Esophagus (tissue), 2 donors: ENCODE results near the gene EEF1A2. TPM values are rescaled to one million over a fixed set of nuclear protein-coding genes. Genes with fewer than 3 reads are reported as not detected.

Experiments
- H3K27ac ChIP-seq, 2 donors: one replicate each; pipeline ENCODE4 v1.5.1; 2013; ENCODE audit warnings: low read depth in 2 of 2, mild to moderate bottlenecking in 2 of 2, inconsistent platforms in 1 of 2, low read length in 1 of 2, moderate library complexity in 1 of 2
- H3K27me3 ChIP-seq, 2 donors: one replicate each; pipeline ENCODE4 v1.6.1; 2013; ENCODE audit warnings: low read length in 2 of 2, control low read depth in 1 of 2, mild to moderate bottlenecking in 1 of 2; ENCODE audit not compliant: insufficient read depth in 2 of 2, control insufficient read depth in 1 of 2
- H3K36me3 ChIP-seq, 2 donors: one replicate each; pipeline ENCODE4 v1.6.1; 2013; ENCODE audit warnings: low read length in 1 of 2; ENCODE audit not compliant: control insufficient read depth in 2 of 2, insufficient read depth in 2 of 2
- H3K4me1 ChIP-seq, 2 donors: one replicate each; pipeline ENCODE4 v1.6.1; 2013; ENCODE audit warnings: low read length in 1 of 2; ENCODE audit not compliant: control insufficient read depth in 2 of 2, insufficient read depth in 2 of 2
- H3K4me3 ChIP-seq, 2 donors: one replicate each; pipeline ENCODE4 v1.5.1; 2013; ENCODE audit warnings: low read length in 2 of 2, mild to moderate bottlenecking in 2 of 2, low read depth in 1 of 2, moderate library complexity in 1 of 2
- H3K9me3 ChIP-seq, 2 donors: one replicate each; pipeline ENCODE4 v1.6.1; 2013; ENCODE audit warnings: mild to moderate bottlenecking in 2 of 2, low read depth in 1 of 2, low read length in 1 of 2, moderate library complexity in 1 of 2; ENCODE audit not compliant: control insufficient read depth in 2 of 2, insufficient read depth in 1 of 2
- WGBS, 2 donors: extraction: QIAGEN DNeasy Blood & Tissue Kit; methylation state at CpG; one replicate each; pipeline ENCODE4 v1.1.7; 2013; 5-methylcytosine and 5-hydroxymethylcytosine counted together
- polyA plus RNA-seq, 2 donors: library from polyadenylated mRNA; stranded (reverse); fragments of 200-250 nt; gene quantifications; one replicate each; pipeline ENCODE4 v1.2.3, GENCODE V29; 2013
- donor health status: healthy with polysubstance abuse.
- donor health status: Bipolar disorder and iron deficiency.

The EEF1A2 gene
- polyA plus RNA-seq, 2 donors, result 0.86 to 7.3 TPM

DNA sequence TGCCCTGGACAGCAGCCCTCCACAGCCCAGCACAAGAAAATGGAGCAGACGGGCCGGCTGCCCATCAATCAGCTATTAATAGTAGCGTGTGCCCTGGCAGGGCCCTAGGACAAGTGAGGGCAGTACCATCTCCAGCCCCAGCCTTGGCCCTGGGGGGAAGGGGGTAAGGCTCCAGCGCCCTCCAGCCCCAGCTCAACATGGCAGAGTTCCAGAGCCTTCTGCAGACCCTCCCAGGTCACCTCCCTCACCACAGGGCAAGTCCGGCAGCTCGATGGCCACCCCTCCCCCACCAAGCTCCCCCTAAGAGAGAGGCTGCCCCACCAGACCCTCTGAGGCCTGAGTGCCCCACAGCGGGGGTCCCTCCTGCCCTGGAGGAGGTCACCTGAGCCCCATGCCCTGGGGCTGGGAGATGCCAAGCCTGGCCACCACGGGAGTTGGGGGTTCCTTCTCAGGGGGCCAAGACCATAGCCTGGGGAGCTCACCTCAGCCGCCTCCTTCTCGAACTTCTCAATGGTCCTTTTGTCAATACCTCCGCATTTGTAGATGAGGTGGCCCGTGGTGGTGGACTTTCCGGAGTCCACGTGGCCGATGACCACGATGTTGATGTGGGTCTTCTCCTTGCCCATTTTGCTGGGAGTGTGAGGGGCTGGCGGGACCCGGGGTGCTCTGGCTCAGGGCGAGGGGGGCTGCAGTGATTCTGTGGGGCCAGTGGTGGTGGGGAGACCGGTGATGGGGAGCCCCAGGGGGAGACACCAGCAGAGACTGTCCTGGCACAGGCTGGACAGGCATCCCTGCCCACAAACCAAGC is 1.5 kb downstream of the EEF1A2 start:
- peak overlapping the region in 1 of 2 donors; percentile 3 for H3K4me3 ChIP-seq
- H3K27me3 ChIP-seq, result peaks cover 0 to 15% of the 10 kb centered on the region in 2 donors
- peaks cover 4 to 6% of the 10 kb centered on the region in 2 donors for H3K4me1 ChIP-seq
- peaks cover 0 to 6% of the 10 kb centered on the region in 2 donors for H3K9me3 ChIP-seq
- no peak overlapping the region for H3K27ac ChIP-seq
- H3K36me3 ChIP-seq, result no peaks in the 10 kb centered on the region
- WGBS, 2 donors, result 59 to 64% methylated on average over 18 to 20 of the region's 20 CpGs

DNA sequence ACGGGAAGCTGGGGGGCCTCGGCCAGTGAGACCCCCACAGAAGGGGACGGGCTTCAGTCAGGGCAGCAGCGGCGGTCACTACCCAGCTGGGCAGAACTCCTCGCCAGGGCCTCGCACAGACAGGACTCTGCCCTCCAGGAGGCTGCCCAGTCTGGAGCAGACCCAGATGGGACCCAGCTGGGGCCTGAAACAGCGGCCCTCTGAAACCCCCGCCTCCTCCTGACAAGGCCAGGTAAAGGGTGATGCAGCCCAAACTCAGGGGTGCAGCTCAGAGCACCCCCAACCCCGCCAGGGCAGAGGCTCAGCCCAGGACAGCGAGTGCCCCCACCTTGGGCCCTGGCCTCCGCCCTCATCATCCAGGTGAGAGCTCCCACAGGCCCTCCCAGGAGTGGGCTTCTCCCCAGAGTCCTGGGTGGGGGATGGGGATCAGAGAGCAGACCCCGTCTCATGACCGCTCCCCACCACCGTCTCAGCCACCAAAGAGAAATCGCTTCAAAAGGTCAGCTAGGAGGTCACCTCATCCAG is 2.2 kb downstream of the EEF1A2 start:
- 58 to 61% methylated on average over 16 of the region's 16 CpGs for WGBS, 2 donors
- H3K4me3 ChIP-seq, result peak overlapping the region; percentile 17 to 19
- peaks cover 0 to 15% of the 10 kb centered on the region in 2 donors for H3K27me3 ChIP-seq
- H3K27ac ChIP-seq, result no peak overlapping the region
- H3K4me1 ChIP-seq, result peaks cover 4 to 6% of the 10 kb centered on the region in 2 donors
- no peaks in the 10 kb centered on the region for H3K36me3 ChIP-seq
- H3K9me3 ChIP-seq, result peaks cover 0 to 7% of the 10 kb centered on the region in 2 donors

GRCh38 chr20:63495741-63496595 is 2.9 kb downstream of the EEF1A2 start:
- Histone ChIP-seq H3K4me3 (peak overlapping the region; percentile 17 to 19), H3K9me3 (peaks cover 0 to 7% of the 10 kb centered on the region in 2 donors), H3K36me3 (no peaks in the 10 kb centered on the region), H3K4me1 (peaks cover 4 to 6% of the 10 kb centered on the region in 2 donors), H3K27me3 (peaks cover 0 to 15% of the 10 kb centered on the region in 2 donors), H3K27ac (no peak overlapping the region)
- WGBS, 2 donors, result 21 to 22% methylated on average over 43 to 48 of the region's 48 CpGs

- peaks cover 4 to 6% of the 10 kb centered on the region in 2 donors for H3K4me1 ChIP-seq
- 81 to 87% methylated on average over 7 to 8 of the region's 8 CpGs for WGBS, 2 donors
- no peak overlapping the region for H3K4me3 ChIP-seq
- no peaks in the 10 kb centered on the region for H3K36me3 ChIP-seq
- peaks cover 0 to 7% of the 10 kb centered on the region in 2 donors for H3K9me3 ChIP-seq
- H3K27ac ChIP-seq, result no peak overlapping the region
- peaks cover 0 to 15% of the 10 kb centered on the region in 2 donors for H3K27me3 ChIP-seq
Measured at GRCh38 chr20:63495167-63495720, 3.6 kb downstream of the EEF1A2 start.

GRCh38 chr20:63494420-63495166 is 4.3 kb downstream of the EEF1A2 start:
- Histone ChIP-seq H3K27me3 (peaks cover 0 to 11% of the 10 kb centered on the region in 2 donors), H3K9me3 (peaks cover 0 to 7% of the 10 kb centered on the region in 2 donors), H3K36me3 (no peaks in the 10 kb centered on the region), H3K27ac (no peak overlapping the region), H3K4me3 (no peak overlapping the region), H3K4me1 (peaks cover 4 to 6% of the 10 kb centered on the region in 2 donors)
- 77 to 82% methylated on average over 47 to 51 of the region's 51 CpGs for WGBS, 2 donors

DNA sequence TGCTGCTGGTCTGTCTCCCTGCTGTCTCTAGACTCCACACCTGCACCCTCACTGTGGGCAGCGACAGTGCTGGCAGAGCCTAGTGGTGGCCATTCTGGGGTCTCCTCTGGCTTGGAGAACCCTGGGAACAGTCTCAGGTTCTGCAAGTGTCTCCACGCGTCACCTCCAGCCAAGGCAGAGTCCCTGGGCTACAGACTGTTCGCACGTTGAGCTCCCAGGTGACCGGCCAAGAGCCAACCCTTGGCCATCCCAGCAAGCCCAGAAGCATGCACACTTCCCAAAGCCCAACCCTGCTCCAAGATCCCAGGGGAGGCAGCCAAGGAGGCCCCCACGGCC is 4.8 kb downstream of the EEF1A2 start:
- H3K27ac ChIP-seq, result no peak overlapping the region
- no peak overlapping the region for H3K4me3 ChIP-seq
- H3K9me3 ChIP-seq, result peaks cover 0 to 7% of the 10 kb centered on the region in 2 donors
- 76 to 82% methylated on average over 7 of the region's 7 CpGs for WGBS, 2 donors
- H3K4me1 ChIP-seq, result peaks cover 0 to 6% of the 10 kb centered on the region in 2 donors
- peaks cover 2 to 6% of the 10 kb centered on the region in 2 donors for H3K27me3 ChIP-seq
- H3K36me3 ChIP-seq, result no peaks in the 10 kb centered on the region

DNA sequence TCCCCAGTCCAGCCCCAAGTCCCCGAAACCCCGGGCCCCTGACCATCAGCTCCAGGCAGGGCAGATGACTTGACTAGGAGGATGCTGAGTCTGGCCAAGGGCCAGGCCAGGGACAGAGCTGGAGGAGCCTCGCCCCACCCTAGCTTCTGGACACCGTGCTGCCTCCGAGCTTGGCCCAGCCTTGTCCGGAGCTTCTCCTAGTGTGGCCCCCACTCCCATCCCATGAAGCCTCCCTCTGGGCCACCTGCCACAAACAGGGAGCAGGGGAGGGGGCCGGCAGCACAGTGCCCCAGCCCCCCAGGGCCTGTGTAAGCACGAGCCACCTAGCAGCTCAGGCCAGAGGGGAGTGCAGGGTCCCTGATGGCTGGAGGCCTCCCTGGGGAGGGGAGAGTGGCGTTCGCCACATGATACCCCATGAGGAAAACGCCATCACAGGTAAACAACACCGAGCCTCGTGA is 5.3 kb downstream of the EEF1A2 start:
- H3K4me1 ChIP-seq, result peaks cover 0 to 6% of the 10 kb centered on the region in 2 donors
- peaks cover 2 to 8% of the 10 kb centered on the region in 2 donors for H3K27me3 ChIP-seq
- H3K27ac ChIP-seq, result no peak overlapping the region
- 61 to 66% methylated on average over 12 to 13 of the region's 13 CpGs for whole genome bisulfite sequencing, 2 donors
- H3K4me3 ChIP-seq, result no peak overlapping the region
- H3K36me3 ChIP-seq, result no peaks in the 10 kb centered on the region
- peaks cover 0 to 7% of the 10 kb centered on the region in 2 donors for H3K9me3 ChIP-seq

DNA sequence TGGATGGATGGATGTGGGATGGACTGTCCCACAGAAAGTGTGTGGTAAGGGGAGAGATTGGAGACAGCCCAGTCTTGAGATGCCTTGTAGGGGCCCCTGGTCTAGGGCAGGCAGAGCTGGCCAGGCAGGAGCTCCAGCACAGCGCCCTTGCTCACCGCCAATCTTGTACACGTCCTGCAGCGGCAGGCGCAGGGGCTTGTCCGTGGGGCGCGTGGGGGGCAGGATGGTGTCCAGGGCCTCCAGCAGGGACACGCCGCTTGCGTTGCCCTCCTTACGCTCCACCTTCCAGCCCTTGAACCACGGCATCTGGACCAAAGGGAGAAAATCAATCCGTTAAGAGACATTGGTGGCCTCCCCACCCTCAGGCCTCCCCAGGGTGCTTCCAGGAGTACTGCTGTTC is 5.9 kb downstream of the EEF1A2 start:
- Histone ChIP-seq H3K36me3 (no peaks in the 10 kb centered on the region), H3K4me1 (peaks cover 0 to 6% of the 10 kb centered on the region in 2 donors), H3K9me3 (peaks cover 0 to 7% of the 10 kb centered on the region in 2 donors), H3K27ac (no peak overlapping the region), H3K27me3 (peaks cover 2 to 4% of the 10 kb centered on the region in 2 donors), H3K4me3 (no peak overlapping the region)
- 92 to 94% methylated on average over 12 to 14 of the region's 14 CpGs for WGBS, 2 donors
